Activated CD4-positive, alpha-beta T cell treated with anti-CD3 and anti-CD28 coated beads for 4 hours (primary cell): ENCODE measurements around the gene HIPK2.
"Not testable (repeated sequence)": the region's sequence is repeated elsewhere in the genome, so short reads cannot be mapped to it uniquely, and the experiment has no call there.

Experiments
- DNase-seq, 2 donors: peaks; one replicate each; pipeline ENCODE4 v3.0.0-alpha.2; 2020

Gene HIPK2

DNA sequence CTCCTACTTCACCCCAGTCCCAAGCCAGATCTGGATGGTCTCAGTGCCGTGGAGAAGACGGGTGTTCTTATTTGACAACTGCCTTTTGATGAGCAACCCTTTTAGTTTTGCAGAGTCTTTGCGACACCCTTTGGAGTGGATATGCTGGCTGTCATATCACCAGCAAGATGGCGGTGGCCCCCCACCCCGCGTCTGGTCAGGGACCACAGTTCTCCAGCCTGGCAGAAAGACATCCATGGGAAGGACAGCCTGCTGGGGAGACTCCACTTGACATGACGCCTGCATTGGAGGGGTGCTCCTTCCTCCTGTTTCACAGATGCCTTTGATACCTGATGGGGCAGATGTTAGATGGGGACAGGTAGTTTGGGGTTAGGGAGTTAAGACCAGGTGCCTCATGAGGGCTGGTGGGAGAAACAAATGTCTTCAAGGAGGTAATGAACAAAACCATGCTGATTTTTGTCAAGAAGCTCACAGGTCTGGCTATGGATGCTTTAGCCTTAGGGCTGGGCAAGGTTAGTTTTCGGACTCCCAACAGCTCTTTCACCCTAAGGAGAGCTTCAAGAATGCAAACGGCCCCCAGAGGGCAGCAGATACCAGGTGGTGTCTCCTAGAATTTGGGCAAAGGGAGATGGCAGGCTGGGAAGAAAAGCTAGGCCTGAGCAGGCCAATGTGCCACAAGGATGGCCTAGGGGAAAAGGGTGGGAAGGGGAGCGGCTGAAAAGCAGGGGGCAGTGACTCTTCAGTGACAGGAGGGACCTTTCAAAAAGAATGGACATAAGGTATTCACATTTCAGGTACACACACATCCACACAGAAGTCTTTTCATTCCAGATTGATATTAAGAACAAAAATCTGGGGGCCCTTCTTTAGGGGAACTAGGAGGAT lies 159.1 kb downstream of the HIPK2 start:
- peak; percentile 26 to 55 for DNase-seq

DNA sequence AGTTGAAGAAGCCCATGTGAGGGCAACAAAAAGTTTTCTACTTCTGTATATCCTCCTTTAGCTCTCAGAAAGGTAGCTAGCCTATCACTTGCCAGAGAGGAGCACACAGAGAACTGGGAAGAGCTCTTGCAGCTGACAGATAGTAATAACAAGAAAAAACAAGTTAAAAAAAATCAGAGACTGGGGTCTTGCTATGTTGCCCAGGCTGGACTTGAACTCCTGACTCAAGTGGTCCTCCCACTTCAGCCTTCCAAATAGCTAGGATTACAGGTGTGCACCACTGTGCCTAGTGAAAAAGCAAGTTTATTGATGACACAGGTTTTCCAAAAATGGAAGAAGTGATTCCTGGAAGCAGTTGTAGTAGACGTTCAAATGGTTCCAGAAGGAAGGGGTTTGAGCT lies 160.7 kb downstream of the HIPK2 start:
- no peak for DNase-seq

DNA sequence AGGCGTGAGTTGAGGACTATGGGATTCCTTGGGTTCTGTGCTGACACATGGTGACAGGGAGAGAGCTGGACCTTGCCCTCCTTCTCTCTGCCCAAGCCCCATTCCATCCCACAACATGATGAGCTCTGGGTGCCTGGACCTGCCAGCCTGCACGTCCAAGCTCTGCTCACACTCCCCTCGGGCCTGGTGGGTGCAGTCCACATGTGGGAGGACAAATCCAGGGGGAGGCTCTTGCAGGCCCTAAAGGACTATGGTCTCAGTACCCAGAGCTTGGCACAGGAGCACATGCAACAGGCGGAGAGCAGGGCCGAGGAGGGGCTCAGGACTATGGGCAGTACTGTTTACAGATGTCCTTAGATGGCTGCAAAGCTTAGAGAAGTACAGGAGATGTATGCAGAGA lies 162.9 kb downstream of the HIPK2 start:
- DNase-seq: no peak

DNA sequence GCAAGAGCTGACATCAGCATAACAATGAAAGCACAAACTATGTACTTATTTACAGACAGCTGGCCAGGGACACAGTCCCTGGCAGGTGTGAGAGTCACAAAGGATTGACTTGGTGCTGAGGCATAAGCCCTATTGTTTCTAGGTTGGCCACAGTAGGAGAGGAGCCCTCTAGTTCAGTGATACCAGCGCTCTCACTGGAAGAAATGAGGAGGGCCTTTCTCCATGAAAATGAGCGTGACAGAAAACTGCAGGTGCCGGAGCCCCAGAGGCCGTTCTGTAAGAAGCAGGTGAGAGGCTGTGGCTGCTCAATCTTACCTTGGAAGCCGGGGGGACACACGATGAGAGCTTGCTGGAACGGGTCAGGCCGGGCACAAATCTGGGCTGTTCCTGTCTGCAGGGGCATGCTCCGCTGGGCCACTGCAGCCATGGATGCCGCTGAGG lies 163.8 kb downstream of the HIPK2 start:
- no peak for DNase-seq

DNA sequence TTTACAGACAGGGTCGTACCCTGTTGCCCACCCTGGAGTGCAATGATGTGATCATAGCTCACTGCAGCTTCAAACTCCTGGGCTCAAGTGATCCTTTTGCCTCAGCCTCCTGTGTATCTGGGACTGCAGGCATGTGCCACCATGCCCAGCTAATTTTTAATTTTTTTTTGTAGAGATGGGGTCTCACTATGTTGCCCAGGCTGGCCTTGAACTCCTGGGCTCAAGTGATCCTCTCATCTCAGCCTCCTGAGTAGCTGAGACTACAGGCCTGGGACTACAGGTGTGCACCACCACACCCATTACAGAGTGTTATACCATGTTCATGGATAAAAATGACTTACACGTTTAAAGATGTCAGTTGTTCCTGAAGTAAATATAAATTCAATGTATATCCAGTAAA lies 166.2 kb downstream of the HIPK2 start:
- DNase-seq: not testable (repeated sequence)

DNA sequence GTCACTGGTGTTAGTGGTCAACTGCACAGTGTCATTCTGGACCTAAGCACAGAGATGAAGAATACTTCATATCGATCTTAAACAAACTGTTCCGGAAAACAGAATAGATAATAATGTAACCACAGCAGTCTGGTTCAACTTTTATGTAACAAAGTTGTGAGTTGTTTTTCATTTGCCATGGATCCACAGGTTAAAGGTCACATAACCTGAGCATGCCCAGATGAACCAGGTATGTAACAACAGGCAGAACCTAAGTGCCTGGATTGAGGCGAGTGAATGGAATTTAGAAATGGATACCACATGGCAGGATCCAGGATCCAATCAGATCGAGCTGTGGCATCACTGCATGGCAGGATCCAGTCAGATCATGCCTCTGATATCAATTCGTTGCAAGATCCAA lies 167.2 kb downstream of the HIPK2 start:
- no peak for DNase-seq

DNA sequence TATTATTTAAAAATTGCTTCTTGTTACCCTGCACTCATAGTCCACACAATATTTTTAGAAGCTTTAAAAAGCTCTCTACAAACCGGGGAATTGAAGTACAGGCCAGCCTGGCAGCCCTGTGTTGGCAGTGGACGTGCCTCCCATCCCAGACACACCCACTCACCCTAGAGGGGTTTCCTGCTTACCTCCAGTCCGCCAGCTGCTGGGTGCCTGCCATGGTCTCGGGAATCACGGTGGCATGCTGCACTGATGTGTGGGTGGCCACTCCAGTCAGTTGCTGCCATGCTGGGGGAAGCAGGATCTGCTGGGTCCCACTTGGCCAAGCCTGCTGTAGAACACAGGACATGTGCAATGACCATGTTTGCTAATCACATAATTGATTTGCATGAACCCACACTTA lies 173.9 kb downstream of the HIPK2 start:
- no peak for DNase-seq

DNA sequence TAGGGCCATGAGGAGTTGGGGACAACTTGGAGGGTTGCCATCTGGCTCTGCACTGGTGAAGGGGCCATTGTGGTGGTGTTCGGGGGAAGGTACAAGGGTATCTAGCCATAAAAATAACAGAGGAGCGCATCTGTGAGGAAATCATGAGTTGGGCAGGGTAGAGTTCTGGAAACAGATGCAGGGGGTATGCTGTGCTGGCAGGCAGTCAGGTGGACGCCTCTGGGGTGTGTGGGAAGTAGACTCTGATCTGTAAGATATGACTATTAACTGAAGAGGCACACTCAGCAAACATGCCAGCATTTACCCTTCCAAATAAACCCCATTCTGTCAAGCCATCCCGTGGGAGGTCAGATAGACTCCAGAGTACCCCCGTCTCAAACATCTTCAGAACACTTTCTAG lies 174.5 kb downstream of the HIPK2 start:
- DNase-seq: no peak

DNA sequence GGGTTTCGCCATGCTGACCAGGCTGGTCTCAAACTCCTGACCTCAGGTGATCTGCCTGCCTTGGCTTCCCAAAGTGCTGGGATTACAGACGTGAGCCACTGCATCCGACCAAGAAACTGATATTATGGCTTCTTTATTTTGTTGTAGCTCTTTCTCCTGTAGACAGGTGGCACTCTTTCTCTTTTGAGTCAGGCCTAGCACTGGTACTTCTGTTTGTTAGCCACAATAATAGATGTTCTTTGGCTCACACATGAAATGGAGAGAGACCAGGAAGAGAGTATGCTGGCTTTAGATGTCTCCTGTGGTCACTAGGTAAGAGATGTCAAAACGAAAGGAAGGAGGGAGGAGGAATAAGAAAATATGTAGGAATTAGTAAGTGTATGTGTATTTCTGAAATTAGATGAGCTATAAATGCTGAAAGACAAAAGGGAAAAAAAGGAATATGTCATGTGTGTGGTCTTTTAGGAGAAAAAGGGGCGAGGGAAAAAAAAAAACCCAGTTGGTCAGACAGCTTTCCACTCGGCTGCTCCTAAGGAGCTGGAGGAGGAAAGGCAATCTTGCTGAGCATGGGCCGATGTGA lies 175.6 kb downstream of the HIPK2 start:
- DNase-seq: no peak

DNA sequence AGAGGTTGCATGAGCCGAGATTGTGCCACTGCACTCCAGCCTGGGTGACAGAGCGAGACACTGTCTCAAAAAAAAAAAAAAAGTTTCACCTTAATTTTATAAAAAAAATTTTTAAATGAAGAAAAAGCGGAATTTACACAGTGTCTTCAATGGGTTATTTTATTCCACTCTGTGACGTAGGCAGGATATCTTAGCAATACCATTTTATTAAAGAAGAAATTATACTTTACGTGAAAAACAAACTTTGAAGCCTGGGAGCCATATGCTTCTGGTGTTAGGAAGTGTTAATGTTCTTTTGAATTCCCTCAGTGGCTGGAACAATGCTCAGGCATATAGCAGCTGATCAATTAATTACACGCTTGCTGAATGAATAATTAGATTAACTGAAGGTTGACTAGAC lies 176.6 kb downstream of the HIPK2 start:
- no peak for DNase-seq

DNA sequence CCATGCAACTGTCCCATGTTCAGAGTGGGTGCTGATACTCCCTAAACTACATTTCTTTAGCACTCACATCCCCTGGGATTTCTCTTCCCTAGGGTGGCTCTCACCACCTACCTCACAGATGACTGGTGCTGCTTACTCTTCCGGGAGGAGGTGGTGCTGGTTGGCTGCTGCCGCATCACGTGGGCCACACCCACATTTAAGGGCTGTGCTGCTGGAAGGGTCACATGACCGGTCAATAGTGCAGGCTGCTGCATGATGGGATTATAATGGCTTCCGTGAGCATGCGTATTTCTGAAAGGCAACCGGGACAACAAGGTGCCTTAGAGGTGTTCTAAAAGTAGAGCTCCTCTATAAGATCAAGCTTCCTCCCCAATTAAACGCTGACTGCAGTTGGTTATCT lies 177.5 kb downstream of the HIPK2 start:
- no peak for DNase-seq

DNA sequence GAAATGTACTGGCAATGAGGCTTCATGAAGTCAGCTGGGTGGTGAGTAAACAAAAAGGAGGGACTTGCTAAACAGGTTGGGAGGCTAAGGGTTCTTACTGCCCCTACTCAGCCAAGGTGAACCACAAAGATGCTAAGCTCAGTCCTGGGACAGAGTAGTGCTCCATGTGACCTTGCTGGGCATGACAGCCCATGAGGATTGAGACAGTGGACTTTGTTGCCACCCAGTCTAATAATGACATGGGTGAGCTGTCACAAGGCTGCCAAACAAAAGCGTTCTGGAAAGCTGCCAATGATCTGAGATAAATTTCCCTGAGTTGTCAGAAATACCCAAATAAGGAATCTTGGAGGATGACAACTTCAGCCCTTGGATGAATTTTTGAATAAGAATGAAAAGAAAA lies 179.2 kb downstream of the HIPK2 start:
- DNase-seq: no peak

DNA sequence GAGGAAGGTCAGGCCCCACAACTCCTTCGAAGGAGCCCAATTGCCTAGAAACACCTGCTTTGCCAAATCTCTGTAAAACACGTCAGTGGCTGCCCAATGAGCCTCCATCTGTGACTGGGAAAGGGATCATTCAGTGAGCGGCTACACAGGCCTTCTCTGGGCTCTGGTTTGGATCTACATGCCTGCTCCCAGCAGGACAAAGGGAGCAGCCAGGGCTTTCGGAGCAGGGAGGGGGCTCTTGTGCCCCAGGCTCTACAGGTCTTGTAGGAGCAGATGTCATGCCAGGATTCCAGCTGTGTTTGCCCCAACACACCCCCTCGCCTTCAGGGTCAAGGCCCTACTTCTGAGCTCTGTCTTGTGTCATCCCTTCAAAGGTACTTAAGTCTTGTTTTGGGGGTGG lies 180.8 kb downstream of the HIPK2 start:
- no peak for DNase-seq

DNA sequence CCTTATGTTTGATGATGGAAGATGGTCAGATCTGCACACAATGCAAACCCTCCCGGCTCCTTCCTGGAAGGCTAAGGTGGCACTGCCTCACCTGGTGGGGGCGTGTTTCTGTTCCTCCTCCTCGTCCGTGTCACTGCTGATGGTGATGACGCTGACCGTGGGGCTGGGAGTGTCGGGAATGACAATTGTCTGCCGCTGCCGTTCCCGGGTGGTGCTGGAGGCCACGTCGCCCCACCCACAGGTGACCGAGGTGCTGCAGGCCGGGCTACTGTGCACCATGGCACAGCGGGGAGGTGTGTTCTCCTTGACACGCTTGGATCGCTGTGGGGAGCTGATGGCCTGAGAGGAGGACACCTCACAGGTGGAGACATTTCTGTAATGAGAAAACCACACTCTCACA lies 181.2 kb downstream of the HIPK2 start:
- DNase-seq: no peak

DNA sequence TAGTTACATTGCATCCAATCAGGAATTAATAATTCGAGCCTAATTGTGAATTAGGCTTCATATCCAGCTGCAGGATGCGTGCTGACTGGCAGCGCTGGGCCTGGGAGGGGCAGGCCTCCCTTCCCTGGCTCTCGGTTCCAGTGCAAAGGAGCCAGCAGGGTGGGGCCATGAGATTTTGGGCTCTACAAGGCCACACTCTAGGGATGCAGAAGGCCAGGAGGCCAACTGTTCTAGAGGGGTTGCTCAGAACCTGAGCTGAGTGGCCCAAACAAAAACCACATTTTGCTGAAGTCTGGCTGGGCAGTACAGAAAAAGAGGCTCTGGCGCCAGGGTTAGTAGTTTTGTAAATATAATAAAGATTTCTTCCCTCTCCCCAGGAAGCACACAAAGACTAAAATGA lies 182.0 kb downstream of the HIPK2 start:
- DNase-seq: no peak

DNA sequence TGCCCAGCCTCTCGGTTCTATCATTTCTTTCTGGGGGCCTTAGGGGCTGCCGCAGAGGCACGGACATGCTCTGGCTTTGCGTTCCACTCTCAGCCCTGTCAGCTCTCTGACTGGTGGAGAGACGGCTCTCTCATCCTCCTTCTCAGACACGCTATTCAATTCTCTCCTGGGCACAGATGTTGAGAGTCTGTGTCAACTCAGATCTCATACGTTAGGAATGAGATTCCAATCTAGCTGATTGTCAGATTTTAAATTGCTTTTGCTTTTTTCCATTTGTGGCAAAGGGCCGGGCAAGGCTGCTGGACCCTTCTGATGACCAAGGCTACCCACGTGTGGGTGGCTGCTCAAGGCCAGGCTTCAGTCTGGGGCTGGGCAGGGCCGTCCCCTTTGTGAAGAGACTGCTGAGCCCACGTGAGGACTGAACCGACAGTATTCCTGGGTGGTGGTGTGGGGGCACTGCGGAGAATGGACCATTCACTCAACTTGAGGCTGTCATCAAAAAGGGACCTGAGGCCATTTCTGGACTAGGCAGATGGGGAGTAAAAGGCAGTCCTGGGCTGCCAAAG lies 182.8 kb downstream of the HIPK2 start:
- no peak for DNase-seq

DNA sequence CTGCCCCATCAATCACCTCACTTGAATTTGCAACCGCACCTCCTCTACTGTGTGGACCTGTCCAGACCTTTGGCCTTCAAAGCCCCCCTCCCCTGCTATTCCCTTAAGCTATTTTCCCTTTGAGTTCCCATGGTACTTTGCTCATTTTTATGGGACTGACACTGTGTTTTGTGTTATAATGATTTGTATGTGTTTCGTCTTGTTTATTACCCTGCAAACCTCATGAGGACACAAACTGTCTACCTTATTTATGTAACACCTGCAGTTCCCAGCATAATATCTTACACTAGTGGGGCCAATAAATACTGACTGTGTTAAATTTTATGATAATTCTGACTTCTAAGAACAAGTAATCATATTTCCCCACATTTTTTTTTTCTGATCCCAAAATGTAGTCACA lies 183.7 kb downstream of the HIPK2 start:
- DNase-seq: no peak

DNA sequence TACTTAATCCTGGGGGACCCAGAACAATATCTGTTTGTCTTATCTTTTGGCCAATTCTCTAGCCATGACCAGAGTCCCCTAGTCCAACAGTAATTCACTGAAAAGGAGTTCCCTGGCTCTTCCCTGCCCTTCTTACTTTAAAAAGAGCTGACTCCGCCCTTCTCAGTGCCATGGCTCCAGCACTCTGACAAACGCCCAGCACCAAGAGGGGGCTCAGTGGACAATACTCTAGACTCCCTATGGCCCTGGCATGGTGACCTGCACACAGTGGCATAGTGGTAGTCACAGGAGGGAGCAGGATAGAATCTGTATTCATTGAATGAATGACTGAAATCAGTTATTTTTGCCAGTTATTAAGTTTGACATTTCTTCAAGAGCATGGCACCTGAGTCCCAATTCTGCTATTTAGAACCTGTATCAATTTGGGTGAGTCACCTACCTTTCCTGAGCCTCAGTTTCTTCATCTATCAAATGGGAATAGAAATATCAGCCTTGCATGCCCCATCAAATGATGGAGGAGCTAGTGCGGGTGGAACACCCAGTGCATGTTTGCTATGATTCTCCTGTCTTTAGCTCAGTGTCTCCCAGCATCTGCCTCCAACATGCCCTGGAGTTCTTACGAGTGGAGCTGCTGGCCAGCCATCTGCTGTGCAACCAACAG lies 184.9 kb downstream of the HIPK2 start:
- DNase-seq: no peak

DNA sequence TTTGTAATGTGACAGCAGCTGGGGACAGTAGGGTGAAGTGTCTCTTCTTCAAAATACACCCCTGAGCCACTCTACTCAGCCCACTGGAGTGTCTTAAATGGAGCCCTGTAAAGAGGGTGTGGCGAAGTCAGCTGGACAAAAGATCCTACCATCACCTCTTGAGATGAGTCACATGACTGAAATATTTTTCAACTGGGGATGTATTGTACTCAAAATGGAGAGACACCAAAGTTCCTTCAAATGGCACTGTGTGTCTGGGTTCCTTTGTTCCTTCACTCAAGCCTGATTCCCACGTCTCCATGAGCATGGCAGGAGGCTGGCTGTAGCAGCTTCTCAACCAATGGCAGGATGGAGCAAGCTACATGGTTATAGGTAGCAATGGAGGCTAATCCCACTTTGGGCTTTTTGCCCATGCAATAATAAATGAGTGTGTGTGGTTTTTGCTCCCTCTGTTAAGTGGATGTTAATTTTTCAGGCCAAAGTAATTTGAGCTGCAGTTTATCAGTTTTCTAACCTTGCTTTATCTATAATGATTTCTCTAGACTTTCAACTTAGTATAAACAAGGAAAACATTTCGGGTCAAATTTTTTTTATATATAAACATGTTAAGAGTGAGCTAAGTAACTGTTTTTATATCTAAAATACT lies 186.1 kb downstream of the HIPK2 start:
- no peak for DNase-seq

DNA sequence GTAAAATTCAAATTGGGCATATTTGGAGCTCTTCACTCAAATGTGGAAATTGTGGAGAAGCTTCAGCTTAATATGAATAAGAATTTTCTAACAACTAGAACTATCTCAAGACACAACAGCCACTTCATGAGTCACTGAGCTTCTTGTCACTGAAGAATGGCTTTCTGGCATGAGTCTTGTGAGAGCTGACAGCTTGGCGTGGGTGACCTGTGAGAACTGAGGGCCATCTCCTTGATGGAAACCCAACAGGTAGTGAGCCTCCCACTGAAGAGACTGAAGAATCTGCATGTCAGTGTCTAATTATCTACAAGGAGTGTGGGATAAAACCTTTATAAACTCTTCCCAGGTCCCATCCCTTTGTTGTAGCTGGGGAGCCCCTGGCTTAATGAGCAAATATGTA lies 188.3 kb downstream of the HIPK2 start:
- no peak for DNase-seq

DNA sequence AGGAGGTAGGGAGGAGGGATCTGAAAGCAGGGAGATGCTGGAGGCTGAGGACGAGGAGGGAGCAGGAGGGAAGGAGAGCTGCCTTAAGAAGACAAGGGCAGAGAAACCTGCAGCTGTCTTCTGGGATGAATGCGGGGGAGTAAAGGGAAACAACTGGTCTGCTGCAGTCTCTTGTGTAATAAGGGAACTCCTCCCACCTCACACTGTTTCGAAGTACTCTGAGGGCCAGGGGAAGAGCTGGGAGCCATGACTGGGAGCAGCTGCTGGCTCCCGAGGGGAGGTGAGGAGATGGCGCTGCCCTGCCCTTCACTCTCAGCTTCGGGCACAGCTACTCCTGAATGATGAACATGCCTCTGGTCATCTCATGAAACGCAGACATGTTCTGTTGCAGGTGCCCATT lies 189.2 kb downstream of the HIPK2 start:
- no peak for DNase-seq

DNA sequence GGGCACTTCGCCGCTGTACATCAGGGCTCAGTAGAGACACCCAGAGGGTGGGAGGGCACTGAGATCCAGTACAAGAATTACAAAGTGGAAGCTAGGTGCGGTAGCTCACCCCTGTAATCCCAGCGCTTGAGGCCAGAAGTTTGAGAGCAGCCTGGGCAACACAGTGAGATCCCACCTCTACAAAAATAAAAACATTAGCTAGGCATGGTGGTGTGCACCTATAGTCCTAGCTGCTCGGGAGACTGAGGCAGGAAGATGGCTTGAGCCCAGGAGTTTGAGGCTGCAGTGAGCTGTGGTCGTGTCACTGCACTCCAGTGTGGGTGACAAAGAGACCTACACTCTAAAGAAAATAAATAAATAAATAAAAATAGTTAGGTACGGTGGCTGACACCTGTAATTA lies 190.3 kb downstream of the HIPK2 start:
- DNase-seq: no peak

DNA sequence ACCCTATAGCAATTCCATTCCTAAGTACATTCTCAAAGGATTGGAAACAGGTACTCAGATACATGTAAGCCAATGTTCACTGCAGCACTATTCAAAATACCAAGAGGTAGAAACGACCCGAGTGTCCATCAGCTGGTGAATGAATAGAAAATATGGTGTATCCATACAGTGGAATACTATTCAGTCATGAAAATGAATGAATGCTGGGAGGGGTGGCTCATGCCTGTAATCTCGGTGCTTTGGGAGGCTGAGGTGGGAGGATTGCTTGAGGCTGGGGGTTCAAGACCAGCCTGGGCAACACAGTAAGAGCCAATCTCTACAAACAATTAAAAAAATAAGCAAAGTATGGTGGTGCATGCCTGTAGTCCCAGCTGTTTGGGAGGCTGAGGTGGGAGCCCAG lies 191.5 kb downstream of the HIPK2 start:
- DNase-seq: no peak
